AG08395 (cell line): ENCODE results near the gene F5.

Source experiments
- DNase-seq: peaks from one replicate; pipeline ENCODE4 v3.0.0; 2012; ENCODE audit warnings: mixed read lengths, low spot score

F5 gene

DNA sequence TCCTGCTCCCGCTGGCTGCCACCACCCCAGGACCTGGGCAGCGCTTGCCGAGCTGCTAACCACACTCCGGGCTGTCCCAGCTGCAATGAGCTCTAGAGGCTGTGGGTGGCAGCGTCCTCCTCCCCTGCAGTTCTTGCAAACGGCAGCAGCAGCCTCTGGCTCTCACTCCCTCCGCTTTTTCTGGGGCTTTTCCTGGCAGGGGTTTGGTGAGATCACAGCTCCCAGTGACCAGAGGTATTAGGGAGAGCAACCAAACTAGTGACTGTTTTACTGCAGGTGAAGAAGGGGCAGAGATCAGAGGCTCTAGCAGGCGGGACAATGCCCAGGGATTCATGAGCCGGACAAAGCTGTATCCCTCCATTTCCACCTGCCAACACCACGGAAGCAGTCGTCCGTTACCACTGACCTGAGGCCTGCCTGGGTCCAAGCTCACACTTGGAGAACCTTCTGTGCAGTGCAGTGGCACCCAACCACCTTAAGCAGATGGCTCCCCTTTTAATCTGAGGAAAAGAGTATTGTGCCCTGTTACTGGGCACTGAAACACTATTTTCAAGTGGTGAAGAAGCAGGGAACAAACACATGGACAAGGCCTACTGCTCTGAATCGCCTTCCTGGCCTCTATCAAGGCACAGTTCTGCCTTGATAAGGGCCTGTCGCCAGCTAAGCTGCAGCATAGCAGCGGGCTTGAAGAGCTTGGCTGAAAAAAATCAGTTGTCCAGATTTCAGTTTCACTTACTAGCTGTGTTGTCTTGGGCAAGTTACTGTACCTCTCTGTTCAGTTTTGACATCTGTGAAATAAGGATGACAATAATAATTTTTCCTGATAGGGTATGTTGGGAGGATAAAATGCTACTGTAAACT, at the start of gene F5:
Gene F5, minus strand, starts transcription at position 87 of the 861 bp plus-strand sequence. CDS start 95 bp downstream, outside the sequence.
- DNase-seq = peak; percentile 68

GRCh38 chr1:169634877-169635276, 48.6 kb upstream of the F5 start:
- DNase-seq = no peak

GRCh38 chr1:169634145-169634544, 47.9 kb upstream of the F5 start:
- DNase-seq = no peak

DNA sequence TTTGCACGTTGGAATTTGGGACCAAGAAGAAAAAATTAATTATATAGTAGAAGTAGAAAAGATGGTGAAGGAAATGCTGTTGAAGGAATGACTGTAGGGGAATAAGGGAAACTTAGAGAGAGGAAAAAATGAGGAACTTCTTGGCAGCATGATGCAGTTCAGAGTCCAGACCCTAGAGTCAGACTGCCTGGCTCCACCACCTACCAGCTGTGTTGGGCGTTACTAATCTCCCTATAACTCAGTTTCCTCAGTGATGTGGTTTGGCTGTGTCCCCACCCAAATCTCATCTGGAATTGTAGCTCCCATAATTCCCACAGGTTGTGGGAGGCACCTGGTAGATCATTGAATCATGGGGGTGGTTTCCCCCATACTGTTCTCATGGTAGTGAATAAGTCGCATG, 45.0 kb upstream of the F5 start:
- no peak for DNase-seq

- no peak for DNase-seq
Observed at GRCh38 chr1:169630006-169630405, 43.7 kb upstream of the F5 start, which contains the start of gene SELP. TSS of gene SELP (minus strand) at chr1:169630124. CDS start at chr1:169630074, 50 bp downstream.

- no peak for DNase-seq
Observed at GRCh38 chr1:169624912-169625311, 38.6 kb upstream of the F5 start.

- no peak for DNase-seq
Observed at GRCh38 chr1:169624122-169624521, 37.8 kb upstream of the F5 start.

DNA sequence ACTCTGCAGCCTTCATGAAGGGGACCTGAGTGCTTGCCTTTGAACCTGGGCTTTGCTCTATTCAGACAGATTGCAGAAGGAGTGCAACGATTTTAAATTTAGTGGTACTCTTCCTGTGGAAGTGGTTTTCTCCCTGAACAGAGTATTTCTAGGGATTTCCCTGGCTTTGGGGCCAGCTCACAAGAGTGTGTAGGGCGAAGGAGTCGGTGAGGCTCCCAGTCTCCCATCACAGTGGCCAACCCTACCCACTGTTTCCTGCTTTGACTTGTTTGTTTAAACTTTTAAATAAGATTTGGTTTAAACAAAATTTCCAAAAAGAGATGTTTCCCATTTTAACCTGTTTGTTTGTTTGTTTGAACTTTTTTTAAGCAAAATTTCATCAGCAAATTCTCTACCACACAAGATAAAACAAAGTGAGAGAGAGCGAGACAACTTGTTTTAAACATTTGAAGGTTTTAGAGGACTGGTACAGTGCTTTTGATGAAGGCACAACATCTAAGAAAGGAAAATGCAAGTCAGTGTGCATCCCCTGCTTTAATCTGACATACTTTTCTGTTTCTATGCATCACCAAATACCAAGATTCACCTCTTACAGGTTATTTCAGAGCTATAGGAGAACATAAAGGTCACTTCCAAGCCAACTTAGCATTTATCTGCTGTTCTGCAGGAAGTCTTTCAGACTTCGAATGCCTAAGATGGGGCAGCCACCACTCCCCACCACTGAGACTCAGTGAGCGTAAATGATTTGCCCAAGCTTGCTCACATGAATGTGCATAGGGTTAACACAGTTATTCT, 37.0 kb upstream of the F5 start:
- no peak for DNase-seq

DNA sequence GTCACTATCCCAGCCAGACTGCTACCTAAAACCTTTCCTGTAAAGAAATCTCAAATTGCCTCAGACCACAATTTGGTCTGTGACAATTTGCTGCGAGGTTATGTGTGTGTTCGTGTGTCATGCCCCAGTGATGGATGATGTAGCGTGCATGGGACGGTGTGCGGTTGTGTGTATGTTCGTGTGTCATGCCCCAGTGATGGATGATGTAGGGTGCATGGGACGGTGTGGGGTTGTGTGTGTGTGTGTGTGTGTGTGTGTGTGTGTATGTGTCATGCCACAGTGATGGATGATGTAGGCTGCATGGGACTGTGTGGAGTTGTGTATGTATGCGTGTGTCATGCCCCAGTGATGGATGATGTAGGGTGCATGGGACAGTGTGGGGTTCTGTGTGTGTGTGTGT, 34.3 kb upstream of the F5 start:
- no peak for DNase-seq

DNA sequence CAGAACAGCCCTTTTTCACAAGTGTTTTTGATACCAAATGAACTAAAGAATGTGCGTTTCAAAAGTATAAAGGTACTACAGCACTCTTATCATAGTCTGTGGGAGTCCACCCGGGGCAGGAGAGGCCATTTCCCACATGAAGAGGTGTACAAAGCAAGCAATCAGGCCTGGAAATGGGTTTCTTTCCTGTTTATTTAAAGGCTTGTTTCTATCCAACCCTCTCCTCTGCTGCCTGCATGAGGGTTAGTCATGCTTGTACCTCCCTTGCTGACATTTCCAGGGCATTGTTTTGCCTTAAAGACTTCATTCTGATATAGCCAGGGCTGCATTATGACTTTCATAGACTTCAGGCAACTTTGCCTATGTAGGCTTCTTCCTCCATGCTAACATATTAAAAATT, 32.1 kb upstream of the F5 start:
- DNase-seq = no peak

DNA sequence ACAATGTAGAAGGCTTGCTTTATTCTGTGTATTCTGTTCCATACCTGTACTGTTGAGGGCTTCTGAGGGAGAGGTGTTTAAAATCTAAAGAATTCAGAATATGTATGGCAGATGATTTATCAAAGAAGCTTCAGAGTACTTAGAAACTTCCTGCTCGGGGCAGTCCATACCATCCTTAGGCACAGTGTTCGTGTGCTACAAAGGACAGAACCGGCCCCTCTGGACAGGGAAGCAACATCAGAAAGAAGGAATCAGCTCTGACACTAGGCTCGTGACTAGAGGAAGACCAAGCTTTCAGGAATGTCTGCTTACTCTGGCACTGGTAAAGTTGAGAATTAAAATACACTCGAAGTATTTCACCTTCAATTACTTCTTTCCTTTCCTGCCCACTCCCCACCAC, 29.5 kb upstream of the F5 start:
- DNase-seq = no peak

GRCh38 chr1:169610858-169611257, 24.6 kb upstream of the F5 start:
- DNase-seq = no peak

DNA sequence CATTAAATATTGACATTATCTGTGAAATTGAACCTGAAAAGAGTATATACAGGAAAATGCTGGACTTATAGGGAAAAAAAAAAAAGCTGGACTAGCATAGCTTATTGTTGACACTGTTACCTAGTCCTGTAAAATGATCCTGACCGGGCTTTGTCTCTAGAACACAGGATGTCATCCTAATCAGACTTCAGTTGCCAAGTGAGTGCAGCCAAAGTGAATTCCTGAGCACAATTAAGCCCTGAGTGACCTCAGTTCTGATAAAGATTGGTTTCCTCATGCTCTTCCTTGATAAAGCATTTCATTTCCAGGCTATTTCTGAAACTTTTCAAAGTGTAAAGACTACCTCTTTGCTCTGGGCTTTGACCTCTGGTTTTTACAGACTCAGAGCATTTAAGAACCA, 23.8 kb upstream of the F5 start:
- DNase-seq = no peak

DNA sequence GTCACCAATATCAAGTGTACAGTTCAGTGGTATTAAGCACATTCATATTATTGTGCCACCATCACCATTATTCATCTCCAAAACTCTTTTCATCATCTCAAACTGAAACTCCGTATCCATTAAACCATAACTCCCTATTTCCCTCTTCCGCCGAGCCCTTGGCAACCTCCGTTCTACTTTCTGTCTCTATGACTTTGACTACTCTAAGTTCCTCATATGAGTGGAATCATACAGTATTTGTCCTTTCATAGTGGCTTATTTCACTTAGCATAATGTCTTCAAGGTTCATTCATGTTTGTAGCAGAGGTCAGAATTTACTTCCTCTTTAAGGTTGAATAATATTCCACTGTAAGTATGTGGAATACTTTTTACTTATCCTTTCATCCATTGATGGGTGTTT, 21.9 kb upstream of the F5 start:
- no peak for DNase-seq

DNA sequence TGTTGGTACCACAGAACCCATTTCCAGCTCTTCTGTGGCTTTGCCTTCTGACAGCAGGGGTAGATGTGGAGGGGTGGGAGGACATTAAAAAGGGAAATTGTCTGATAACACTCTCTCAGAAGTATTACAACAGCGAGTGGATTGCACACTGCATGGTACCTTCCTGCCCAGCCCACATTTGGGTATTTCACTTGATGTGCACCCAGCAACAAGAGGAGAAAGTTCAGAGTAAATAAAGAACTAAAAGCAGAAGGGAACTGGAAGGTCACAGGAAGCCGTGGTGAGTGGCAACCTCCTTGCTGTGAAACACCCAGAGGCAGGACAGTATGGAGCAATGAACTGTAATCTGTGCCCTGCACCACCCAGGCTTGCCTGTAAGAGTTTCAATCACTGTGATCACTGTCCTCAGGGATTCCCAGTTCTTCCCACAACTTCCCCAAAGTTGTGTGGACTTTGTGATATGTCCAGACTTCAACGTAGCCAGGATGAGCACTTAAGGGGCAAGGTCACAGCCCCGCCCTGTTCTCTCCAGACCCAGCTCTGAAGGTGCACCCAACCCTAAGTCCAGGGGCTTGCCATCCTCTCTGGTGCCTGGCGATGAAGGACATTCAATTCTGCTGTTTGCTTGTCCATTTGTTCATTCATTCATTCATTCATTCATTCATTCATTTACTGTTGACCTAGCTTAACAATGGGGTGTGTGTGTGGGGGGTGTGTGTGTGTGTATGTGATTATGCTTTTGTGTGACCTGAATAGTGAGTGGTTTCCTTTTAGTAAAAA, 18.7 kb upstream of the F5 start:
- no peak for DNase-seq

GRCh38 chr1:169601096-169601881, 15.0 kb upstream of the F5 start:
- DNase-seq = peak; percentile 9

- DNase-seq = peak; percentile 5
Observed at GRCh38 chr1:169595764-169596711, 9.8 kb upstream of the F5 start.

DNA sequence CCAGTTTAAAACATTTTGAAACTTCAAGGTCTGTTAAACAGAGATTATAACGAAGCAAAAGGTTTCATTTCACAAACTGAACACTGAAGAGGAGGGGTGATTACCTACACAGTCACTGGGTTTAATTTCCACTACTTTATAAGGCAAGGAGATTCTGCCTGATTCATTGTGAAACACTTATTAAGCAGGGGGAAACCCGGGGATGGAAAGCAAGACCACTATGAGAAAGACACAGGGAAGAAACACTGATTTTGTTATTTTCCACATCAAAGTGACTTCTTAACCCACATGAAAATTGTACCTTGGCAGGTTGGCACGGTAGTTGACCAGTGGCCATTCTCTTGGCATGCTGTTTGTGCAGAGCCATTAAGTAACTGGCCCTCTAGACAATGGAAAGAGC, 8.1 kb upstream of the F5 start:
- DNase-seq = no peak

- DNase-seq = no peak
Observed at GRCh38 chr1:169590932-169591331, 4.7 kb upstream of the F5 start.

GRCh38 chr1:169588785-169589485, 2.7 kb upstream of the F5 start:
- no peak for DNase-seq
